Left ventricle myocardium inferior (tissue), 1 donor: ENCODE results near the gene FAF1. TPM values are rescaled to one million over a fixed set of nuclear protein-coding genes. Genes with fewer than 3 reads are reported as not detected.

ENCODE experiments used
- DNase-seq: peaks from one replicate; pipeline ENCODE4 v3.0.0-alpha.2; 2020
- H3K27ac ChIP-seq: fragments of 200-600 bp; replicated peaks from 2 replicates; pipeline ENCODE4 v1.8.0; 2021
- H3K27me3 ChIP-seq: fragments of 200-600 bp; 2 replicates; pipeline ENCODE4 v1.8.0; 2021; ENCODE audit warnings: low read depth
- H3K36me3 ChIP-seq: fragments of 200-600 bp; 2 replicates; pipeline ENCODE4 v1.8.0; 2021
- H3K4me1 ChIP-seq: fragments of 200-600 bp; 2 replicates; pipeline ENCODE4 v1.8.0; 2021
- H3K4me3 ChIP-seq: fragments of 200-600 bp; 2 replicates; pipeline ENCODE4 v1.8.0; 2021; ENCODE audit warnings: mild to moderate bottlenecking, moderate library complexity
- H3K9me3 ChIP-seq: fragments of 200-600 bp; replicated peaks from 2 replicates; pipeline ENCODE4 v1.8.0; 2021
- intact Hi-C: fragments of 100-400 bp; cut with micrococcal nuclease; formaldehyde crosslinking; loops from one replicate; pipeline ENCODE4 v1.11.0; 2022
- total RNA-seq: library from RNA; stranded (reverse); fragmentation: NEBNext Ultra II Directional; extraction: Animal tissue kit (Norgen Biotek cat#: 25700); gene quantifications from one replicate; pipeline ENCODE4 v1.2.1, GENCODE V29; 2021
- TF ChIP-seq, protein P1 (sequence below): fragments of 200-600 bp; IDR thresholded peaks from 2 replicates; pipeline ENCODE4 v1.8.0; 2021; ENCODE audit warnings: antibody characterized with exemption, mild to moderate bottlenecking, borderline replicate concordance
- donor health status: DM: no; HTN: yes; CAD: no; lungs with severe emphysema.

Gene FAF1
- total RNA-seq, 1 donor from 2014 or later = 80.0 TPM

GRCh38 chr1:50700621-50701020 is 259.4 kb downstream of the FAF1 start:
- Histone ChIP-seq H3K27me3 (no peaks in the 10 kb centered on the region), H3K27ac (no peak overlapping the region), H3K4me3 (no peak overlapping the region), H3K36me3 (no peaks in the 10 kb centered on the region), H3K9me3 (no peaks in the 10 kb centered on the region), H3K4me1 (peaks cover 31% of the 10 kb centered on the region)
- intact Hi-C loops = no loop called here
- TF ChIP-seq, protein P1, sequence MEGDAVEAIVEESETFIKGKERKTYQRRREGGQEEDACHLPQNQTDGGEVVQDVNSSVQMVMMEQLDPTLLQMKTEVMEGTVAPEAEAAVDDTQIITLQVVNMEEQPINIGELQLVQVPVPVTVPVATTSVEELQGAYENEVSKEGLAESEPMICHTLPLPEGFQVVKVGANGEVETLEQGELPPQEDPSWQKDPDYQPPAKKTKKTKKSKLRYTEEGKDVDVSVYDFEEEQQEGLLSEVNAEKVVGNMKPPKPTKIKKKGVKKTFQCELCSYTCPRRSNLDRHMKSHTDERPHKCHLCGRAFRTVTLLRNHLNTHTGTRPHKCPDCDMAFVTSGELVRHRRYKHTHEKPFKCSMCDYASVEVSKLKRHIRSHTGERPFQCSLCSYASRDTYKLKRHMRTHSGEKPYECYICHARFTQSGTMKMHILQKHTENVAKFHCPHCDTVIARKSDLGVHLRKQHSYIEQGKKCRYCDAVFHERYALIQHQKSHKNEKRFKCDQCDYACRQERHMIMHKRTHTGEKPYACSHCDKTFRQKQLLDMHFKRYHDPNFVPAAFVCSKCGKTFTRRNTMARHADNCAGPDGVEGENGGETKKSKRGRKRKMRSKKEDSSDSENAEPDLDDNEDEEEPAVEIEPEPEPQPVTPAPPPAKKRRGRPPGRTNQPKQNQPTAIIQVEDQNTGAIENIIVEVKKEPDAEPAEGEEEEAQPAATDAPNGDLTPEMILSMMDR = no peak
- DNase-seq = no peak

DNA sequence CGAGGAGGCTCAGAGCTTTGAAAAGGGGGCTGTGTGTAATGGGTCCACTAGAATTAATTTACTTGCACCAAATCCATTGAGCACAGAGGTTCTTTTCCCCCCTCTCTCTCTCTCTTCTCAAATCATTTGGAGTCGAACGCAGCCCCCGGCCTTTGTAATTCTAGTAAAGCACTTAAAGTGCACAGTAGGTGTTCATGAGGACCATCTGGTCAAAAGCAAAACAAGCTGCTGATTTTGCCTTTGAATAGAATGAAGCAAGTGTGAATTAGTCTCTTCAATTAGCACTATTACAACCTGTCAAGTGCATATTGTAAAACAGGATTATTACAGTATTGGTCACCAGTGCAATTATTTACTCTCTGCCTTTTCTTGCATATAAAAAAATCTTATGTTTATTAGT is 259.9 kb downstream of the FAF1 start:
- Histone ChIP-seq H3K36me3 (no peaks in the 10 kb centered on the region), H3K4me1 (peaks cover 28% of the 10 kb centered on the region), H3K27me3 (no peaks in the 10 kb centered on the region), H3K9me3 (no peaks in the 10 kb centered on the region), H3K27ac (no peak overlapping the region), H3K4me3 (no peak overlapping the region)
- DNase-seq = no peak
- intact Hi-C loops = no loop called here
- TF ChIP-seq, protein P1 = no peak

DNA sequence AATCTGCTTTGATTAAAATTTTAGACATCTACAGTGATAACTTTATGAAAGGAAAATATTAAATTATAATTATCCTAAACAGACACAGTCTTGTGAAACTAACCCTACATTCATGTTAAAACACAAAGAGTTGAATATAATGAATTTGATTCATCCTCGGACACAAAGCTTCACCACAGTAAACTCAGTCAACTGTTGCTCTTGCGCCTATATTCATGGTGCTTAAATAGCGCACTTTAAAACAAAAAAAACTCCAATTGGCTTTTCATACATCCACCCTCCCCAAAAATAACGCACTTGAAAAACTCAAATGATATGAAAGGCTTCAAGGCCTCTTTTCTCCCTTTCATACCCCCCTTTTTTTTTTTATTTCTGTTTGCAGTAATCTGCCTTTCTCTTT is 260.3 kb downstream of the FAF1 start:
- H3K4me1 ChIP-seq = peaks cover 24% of the 10 kb centered on the region
- TF ChIP-seq, protein P1 = no peak
- no peak for DNase-seq
- H3K27me3 ChIP-seq = no peaks in the 10 kb centered on the region
- no peaks in the 10 kb centered on the region for H3K36me3 ChIP-seq
- intact Hi-C loops = no loop called here
- H3K27ac ChIP-seq = no peak overlapping the region
- H3K4me3 ChIP-seq = no peak overlapping the region
- no peaks in the 10 kb centered on the region for H3K9me3 ChIP-seq

DNA sequence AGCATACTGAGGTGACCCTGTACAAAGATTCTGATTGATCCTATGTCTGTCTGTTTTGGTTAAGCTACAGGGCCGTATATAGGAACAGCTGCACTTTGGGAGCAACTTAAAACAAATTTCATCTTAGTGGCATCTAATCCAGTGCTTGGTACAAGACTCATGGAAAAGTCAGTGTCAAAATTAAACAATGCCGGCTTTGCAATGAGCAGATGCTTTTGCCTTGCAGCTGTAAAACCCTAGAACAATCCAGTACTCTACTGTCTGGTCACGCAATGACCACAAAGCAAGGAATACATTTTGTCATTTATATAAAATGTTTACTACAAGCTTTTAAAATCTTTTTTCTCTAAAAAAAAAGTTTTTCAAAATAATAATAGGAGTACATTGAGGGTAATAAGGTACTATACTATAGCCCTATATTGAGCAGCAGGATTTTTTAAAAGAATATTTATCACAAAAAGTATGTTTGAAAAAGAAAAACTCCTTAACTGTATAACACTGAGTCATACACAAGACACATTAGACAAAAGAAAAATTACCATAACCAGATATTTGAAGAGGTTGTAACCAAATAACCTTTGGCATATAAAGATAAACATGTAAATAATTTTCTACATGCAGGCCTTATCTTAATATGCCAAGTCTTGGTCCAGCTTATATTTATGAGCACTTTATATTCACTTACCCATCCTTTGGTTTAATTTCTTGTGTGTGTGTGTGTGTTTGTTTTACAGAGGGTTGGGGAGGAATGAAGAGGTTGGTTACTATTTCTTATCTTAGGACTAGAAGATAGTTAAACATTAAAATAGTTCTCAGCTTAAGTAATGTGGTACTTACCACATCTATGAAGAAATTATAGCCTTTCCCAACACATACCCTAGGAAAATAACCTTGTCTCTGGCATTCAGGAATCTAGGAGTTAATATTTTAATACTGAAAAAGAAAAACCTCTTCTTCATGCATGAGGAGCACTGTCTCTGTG is 262.3 kb downstream of the FAF1 start:
- Histone ChIP-seq H3K4me3 (no peak overlapping the region), H3K27ac (no peak overlapping the region), H3K36me3 (no peaks in the 10 kb centered on the region), H3K27me3 (no peaks in the 10 kb centered on the region), H3K4me1 (peaks cover 23% of the 10 kb centered on the region), H3K9me3 (no peaks in the 10 kb centered on the region)
- no peak for DNase-seq
- TF ChIP-seq, protein P1 = no peak
- intact Hi-C loops = no loop called here

DNA sequence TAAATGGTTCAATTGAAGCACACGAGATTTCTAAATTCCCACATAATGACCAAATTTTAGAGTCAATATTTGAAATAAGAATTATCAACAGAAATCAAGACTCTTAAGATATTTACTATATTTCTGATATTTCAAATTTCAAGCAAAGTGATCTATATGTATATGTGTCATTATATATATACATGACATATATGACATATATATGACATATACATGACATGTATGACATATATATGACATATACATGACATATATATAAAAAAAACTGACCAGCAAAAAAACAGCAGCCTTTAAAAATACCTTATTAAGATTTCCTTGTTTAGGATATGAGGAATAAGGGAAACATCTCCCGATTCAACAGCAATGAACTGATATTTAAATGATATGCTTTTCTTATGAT is 266.2 kb downstream of the FAF1 start:
- H3K36me3 ChIP-seq = peaks cover 7% of the 10 kb centered on the region
- intact Hi-C loops = no loop called here
- H3K27ac ChIP-seq = no peak overlapping the region
- H3K9me3 ChIP-seq = no peaks in the 10 kb centered on the region
- no peaks in the 10 kb centered on the region for H3K27me3 ChIP-seq
- no peak overlapping the region for H3K4me3 ChIP-seq
- H3K4me1 ChIP-seq = peaks cover 9% of the 10 kb centered on the region
- DNase-seq = no peak
- TF ChIP-seq, protein P1 = no peak
